ENCODE results near the gene DLGAP4.

DNA sequence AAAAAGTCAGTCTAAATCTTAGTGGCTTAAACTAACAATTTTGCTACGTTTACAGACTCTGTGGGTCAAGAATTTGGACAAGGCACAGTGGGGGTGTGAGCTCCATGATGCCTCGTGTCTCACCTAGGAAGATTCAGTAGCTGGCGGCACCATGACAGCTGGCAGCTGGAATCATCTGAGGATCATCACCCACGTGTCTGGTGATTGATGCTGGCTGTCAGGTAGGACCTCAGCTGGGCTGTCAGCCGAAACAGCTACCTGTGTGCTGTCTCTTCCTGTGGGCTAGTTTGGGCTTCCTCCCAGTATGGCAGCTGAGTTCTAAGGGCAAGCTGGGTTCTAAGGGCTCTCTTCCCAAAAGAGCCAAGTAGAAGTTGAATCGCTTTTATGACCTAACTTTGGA is 26.4 kb upstream of the DLGAP4 start:
- TF ChIP-seq, protein P1, sequence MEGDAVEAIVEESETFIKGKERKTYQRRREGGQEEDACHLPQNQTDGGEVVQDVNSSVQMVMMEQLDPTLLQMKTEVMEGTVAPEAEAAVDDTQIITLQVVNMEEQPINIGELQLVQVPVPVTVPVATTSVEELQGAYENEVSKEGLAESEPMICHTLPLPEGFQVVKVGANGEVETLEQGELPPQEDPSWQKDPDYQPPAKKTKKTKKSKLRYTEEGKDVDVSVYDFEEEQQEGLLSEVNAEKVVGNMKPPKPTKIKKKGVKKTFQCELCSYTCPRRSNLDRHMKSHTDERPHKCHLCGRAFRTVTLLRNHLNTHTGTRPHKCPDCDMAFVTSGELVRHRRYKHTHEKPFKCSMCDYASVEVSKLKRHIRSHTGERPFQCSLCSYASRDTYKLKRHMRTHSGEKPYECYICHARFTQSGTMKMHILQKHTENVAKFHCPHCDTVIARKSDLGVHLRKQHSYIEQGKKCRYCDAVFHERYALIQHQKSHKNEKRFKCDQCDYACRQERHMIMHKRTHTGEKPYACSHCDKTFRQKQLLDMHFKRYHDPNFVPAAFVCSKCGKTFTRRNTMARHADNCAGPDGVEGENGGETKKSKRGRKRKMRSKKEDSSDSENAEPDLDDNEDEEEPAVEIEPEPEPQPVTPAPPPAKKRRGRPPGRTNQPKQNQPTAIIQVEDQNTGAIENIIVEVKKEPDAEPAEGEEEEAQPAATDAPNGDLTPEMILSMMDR (conservative IDR thresholded peaks at IDR 0.05 in 1 of 2, IDR thresholded peaks at IDR 0.05 in 1 of 2; ENCODE audit: extremely low read depth in 1 of 2, insufficient read depth in 1 of 2, low read depth in 1 of 2, low read length in 2 of 2): no peak
- no peak for TF ChIP-seq EZH2 (IDR thresholded peaks at IDR 0.05; ENCODE audit: borderline replicate concordance, low read length)
